Esophagus (tissue), 2 donors: ENCODE data around the gene EFS. TPM values are rescaled to one million over a fixed set of nuclear protein-coding genes. Genes with fewer than 3 reads are reported as not detected.

Experiments used
- H3K27ac ChIP-seq, 2 donors: one replicate each; pipeline ENCODE4 v1.5.1; 2013; ENCODE audit warnings: low read depth in 2 of 2, mild to moderate bottlenecking in 2 of 2, inconsistent platforms in 1 of 2, low read length in 1 of 2, moderate library complexity in 1 of 2
- H3K27me3 ChIP-seq, 2 donors: one replicate each; pipeline ENCODE4 v1.6.1; 2013; ENCODE audit warnings: low read length in 2 of 2, control low read depth in 1 of 2, mild to moderate bottlenecking in 1 of 2; ENCODE audit not compliant: insufficient read depth in 2 of 2, control insufficient read depth in 1 of 2
- H3K36me3 ChIP-seq, 2 donors: one replicate each; pipeline ENCODE4 v1.6.1; 2013; ENCODE audit warnings: low read length in 1 of 2; ENCODE audit not compliant: control insufficient read depth in 2 of 2, insufficient read depth in 2 of 2
- H3K4me1 ChIP-seq, 2 donors: one replicate each; pipeline ENCODE4 v1.6.1; 2013; ENCODE audit warnings: low read length in 1 of 2; ENCODE audit not compliant: control insufficient read depth in 2 of 2, insufficient read depth in 2 of 2
- H3K4me3 ChIP-seq, 2 donors: one replicate each; pipeline ENCODE4 v1.5.1; 2013; ENCODE audit warnings: low read length in 2 of 2, mild to moderate bottlenecking in 2 of 2, low read depth in 1 of 2, moderate library complexity in 1 of 2
- H3K9me3 ChIP-seq, 2 donors: one replicate each; pipeline ENCODE4 v1.6.1; 2013; ENCODE audit warnings: mild to moderate bottlenecking in 2 of 2, low read depth in 1 of 2, low read length in 1 of 2, moderate library complexity in 1 of 2; ENCODE audit not compliant: control insufficient read depth in 2 of 2, insufficient read depth in 1 of 2
- WGBS, 2 donors: extraction: QIAGEN DNeasy Blood & Tissue Kit; methylation state at CpG; one replicate each; pipeline ENCODE4 v1.1.7; 2013; 5-methylcytosine and 5-hydroxymethylcytosine counted together
- polyA plus RNA-seq, 2 donors: library from polyadenylated mRNA; stranded (reverse); fragments of 200-250 nt; gene quantifications; one replicate each; pipeline ENCODE4 v1.2.3, GENCODE V29; 2013
- donor health status: healthy with polysubstance abuse.
- donor health status: Bipolar disorder and iron deficiency.

EFS gene
- polyA plus RNA-seq, 2 donors: 23.1 to 35.9 TPM

GRCh38 chr14:23323838-23324454, 41.0 kb downstream of the EFS start:
- Histone ChIP-seq H3K4me1 (peaks cover 3 to 5% of the 10 kb centered on the region in 2 donors), H3K36me3 (peaks cover 4 to 18% of the 10 kb centered on the region in 2 donors), H3K27ac (no peak overlapping the region), H3K4me3 (no peak overlapping the region), H3K27me3 (no peaks in the 10 kb centered on the region), H3K9me3 (no peaks in the 10 kb centered on the region)
- WGBS, 2 donors: 86 to 88% methylated on average over 18 of the region's 18 CpGs

- Histone ChIP-seq H3K27me3 (no peaks in the 10 kb centered on the region), H3K9me3 (no peaks in the 10 kb centered on the region), H3K4me3 (peak overlapping the region; percentile 76 to 89), H3K4me1 (peaks cover 3 to 5% of the 10 kb centered on the region in 2 donors), H3K27ac (no peak overlapping the region), H3K36me3 (peaks cover 4 to 18% of the 10 kb centered on the region in 2 donors)
- 40 to 44% methylated on average over 10 of the region's 10 CpGs for WGBS, 2 donors
Measured at GRCh38 chr14:23322568-23323517, 42.1 kb downstream of the EFS start.

GRCh38 chr14:23321572-23322547, 43.1 kb downstream of the EFS start:
- Histone ChIP-seq H3K27ac (peak overlapping the region; percentile 92 to 96), H3K9me3 (no peaks in the 10 kb centered on the region), H3K4me3 (peak overlapping the region; percentile 76 to 89), H3K36me3 (peaks cover 4 to 18% of the 10 kb centered on the region in 2 donors), H3K27me3 (no peaks in the 10 kb centered on the region), H3K4me1 (peaks cover 3 to 5% of the 10 kb centered on the region in 2 donors)
- 0 to 1% methylated on average over 48 to 64 of the region's 64 CpGs for WGBS, 2 donors

GRCh38 chr14:23320584-23321571, 44.1 kb downstream of the EFS start, which contains the start of gene PABPN1:
TSS of gene PABPN1 (plus strand) at chr14:23321457. CDS start at chr14:23321470, 13 bp downstream.
- H3K27ac ChIP-seq: peak within 1 kb of the TSS; percentile 92 to 99
- H3K4me3 ChIP-seq: peak within 1 kb of the TSS; percentile 76 to 89
- H3K27me3 ChIP-seq: no peaks in the 10 kb centered on the region
- 4% methylated on average over 60 to 63 of the region's 63 CpGs for WGBS, 2 donors
- H3K9me3 ChIP-seq: no peaks in the 10 kb centered on the region
- peaks cover 4 to 18% of the 10 kb centered on the region in 2 donors for H3K36me3 ChIP-seq
- H3K4me1 ChIP-seq: peaks cover 3 to 5% of the 10 kb centered on the region in 2 donors

- peaks cover 4 to 13% of the 10 kb centered on the region in 2 donors for H3K36me3 ChIP-seq
- no peaks in the 10 kb centered on the region for H3K27me3 ChIP-seq
- no peaks in the 10 kb centered on the region for H3K9me3 ChIP-seq
- peak overlapping the region; percentile 32 to 41 for H3K4me3 ChIP-seq
- WGBS, 2 donors: 88% methylated on average over 17 of the region's 17 CpGs
- peak overlapping the region; percentile 92 to 99 for H3K27ac ChIP-seq
- peaks cover 3 to 5% of the 10 kb centered on the region in 2 donors for H3K4me1 ChIP-seq
Measured at GRCh38 chr14:23319746-23320583, 45.0 kb downstream of the EFS start.

GRCh38 chr14:23316300-23316699, 48.7 kb downstream of the EFS start:
- no peak overlapping the region for H3K27ac ChIP-seq
- no peaks in the 10 kb centered on the region for H3K27me3 ChIP-seq
- H3K36me3 ChIP-seq: no peaks in the 10 kb centered on the region
- 85 to 89% methylated on average over 5 of the region's 5 CpGs for WGBS, 2 donors
- H3K4me1 ChIP-seq: peaks cover 3 to 5% of the 10 kb centered on the region in 2 donors
- no peak overlapping the region for H3K4me3 ChIP-seq
- H3K9me3 ChIP-seq: no peaks in the 10 kb centered on the region

GRCh38 chr14:23310546-23310945, 54.4 kb downstream of the EFS start:
- peaks cover 0 to 4% of the 10 kb centered on the region in 2 donors for H3K36me3 ChIP-seq
- peaks cover 14 to 15% of the 10 kb centered on the region in 2 donors for H3K4me1 ChIP-seq
- 94 to 96% methylated on average over 1 of the region's 1 CpG for WGBS, 2 donors
- no peaks in the 10 kb centered on the region for H3K9me3 ChIP-seq
- H3K27me3 ChIP-seq: no peaks in the 10 kb centered on the region
- no peak overlapping the region for H3K4me3 ChIP-seq
- H3K27ac ChIP-seq: no peak overlapping the region
